Natural killer cell (primary cell): ENCODE data around the gene RASGEF1C. TPM values are rescaled to one million over a fixed set of nuclear protein-coding genes. Genes with fewer than 3 reads are reported as not detected.
A peak's percentile ranks its signal among the peaks of the same experiment; 100 is the strongest.

Experiments
- ATAC-seq, 3 donors: fragments of 150-1000 bp in 2 of 3; fragments of 200-7000 bp in 1 of 3; cut with Tn5 transposase; 1 replicate in 1 of 3; 2 replicates in 2 of 3; pipeline ENCODE4 v1.10.0; 2021; ENCODE audit warnings: mild to moderate bottlenecking in 2 of 3, moderate library complexity in 2 of 3
- DNase-seq, 2 donors: peaks; one replicate each; pipeline versions ENCODE4 v3.0.0 to v3.0.0-alpha.2; 2013 to 2021; ENCODE audit warnings: mixed read lengths in 1 of 2
- H3K27ac ChIP-seq: one replicate; pipeline ENCODE4 v1.5.1; 2013; ENCODE audit warnings: mild to moderate bottlenecking, low read length
- H3K27me3 ChIP-seq: one replicate; pipeline ENCODE4 v1.6.1; 2013; ENCODE audit warnings: low read length; ENCODE audit not compliant: control insufficient read depth, insufficient read depth
- H3K36me3 ChIP-seq: one replicate; pipeline ENCODE4 v1.6.1; 2013; ENCODE audit warnings: low read length; ENCODE audit not compliant: control insufficient read depth, insufficient read depth
- H3K4me1 ChIP-seq: one replicate; pipeline ENCODE4 v1.6.1; 2013; ENCODE audit warnings: low read length; ENCODE audit not compliant: control insufficient read depth, insufficient read depth
- H3K4me3 ChIP-seq: one replicate; pipeline ENCODE4 v1.5.1; 2013; ENCODE audit warnings: low read length
- H3K9me3 ChIP-seq: one replicate; pipeline ENCODE4 v1.6.1; 2013; ENCODE audit warnings: low read length; ENCODE audit not compliant: control insufficient read depth, insufficient read depth
- H3K27ac Mint-ChIP-seq, 2 donors: one replicate each; pipeline ENCODE4 v1.8.0; 2022; ENCODE audit warnings: mild to moderate bottlenecking in 2 of 2, mixed read lengths in 2 of 2, moderate library complexity in 1 of 2
- H3K27me3 Mint-ChIP-seq, 2 donors: one replicate each; pipeline ENCODE4 v1.8.0; 2022; ENCODE audit warnings: low read depth in 2 of 2, mixed read lengths in 2 of 2
- H3K36me3 Mint-ChIP-seq: one replicate; pipeline ENCODE4 v1.8.0; 2022; ENCODE audit warnings: mixed read lengths
- H3K4me1 Mint-ChIP-seq, 2 donors: one replicate each; pipeline ENCODE4 v1.8.0; 2022; ENCODE audit warnings: mixed read lengths in 2 of 2
- H3K4me3 Mint-ChIP-seq: one replicate; pipeline ENCODE4 v1.8.0; 2022; ENCODE audit warnings: mild to moderate bottlenecking, moderate library complexity, mixed read lengths
- H3K9me3 Mint-ChIP-seq, 2 donors: one replicate each; pipeline ENCODE4 v1.8.0; 2022; ENCODE audit warnings: mixed read lengths in 2 of 2
- CTCF ChIP-seq: fragments of 200-600 bp; IDR thresholded peaks from one replicate; pipeline ENCODE4 v1.8.0; 2022; ENCODE audit warnings: antibody characterized with exemption
- WGBS: methylation state at CpG from one replicate; pipeline ENCODE4 v1.1.7; 2013; ENCODE audit warnings: missing lambda C conversion rate; ENCODE audit not compliant: insufficient coverage; 5-methylcytosine and 5-hydroxymethylcytosine counted together
- intact Hi-C: fragments of 100-400 bp; cut with micrococcal nuclease; formaldehyde crosslinking; loops from one replicate; pipeline ENCODE4 v1.14.2; 2022
- total RNA-seq, 4 donors: library from RNA; stranded (reverse); fragments of 120-200 nt in 1 of 4; gene quantifications; one replicate each; pipeline versions ENCODE4 v1.2.3 to v1.2.4, GENCODE V29; 2013 to 2022

Gene RASGEF1C
- total RNA-seq, 3 donors from 2014 or later (not counting 1 experiment from before 2014, with no cell fraction given) = not detected

GRCh38 chr5:180135967-180136629 is 72.9 kb downstream of the RASGEF1C start:
- WGBS = 95% methylated on average over 43 of the region's 43 CpGs
- peak in 1 of 2 donors; percentile 15 for DNase-seq

DNA sequence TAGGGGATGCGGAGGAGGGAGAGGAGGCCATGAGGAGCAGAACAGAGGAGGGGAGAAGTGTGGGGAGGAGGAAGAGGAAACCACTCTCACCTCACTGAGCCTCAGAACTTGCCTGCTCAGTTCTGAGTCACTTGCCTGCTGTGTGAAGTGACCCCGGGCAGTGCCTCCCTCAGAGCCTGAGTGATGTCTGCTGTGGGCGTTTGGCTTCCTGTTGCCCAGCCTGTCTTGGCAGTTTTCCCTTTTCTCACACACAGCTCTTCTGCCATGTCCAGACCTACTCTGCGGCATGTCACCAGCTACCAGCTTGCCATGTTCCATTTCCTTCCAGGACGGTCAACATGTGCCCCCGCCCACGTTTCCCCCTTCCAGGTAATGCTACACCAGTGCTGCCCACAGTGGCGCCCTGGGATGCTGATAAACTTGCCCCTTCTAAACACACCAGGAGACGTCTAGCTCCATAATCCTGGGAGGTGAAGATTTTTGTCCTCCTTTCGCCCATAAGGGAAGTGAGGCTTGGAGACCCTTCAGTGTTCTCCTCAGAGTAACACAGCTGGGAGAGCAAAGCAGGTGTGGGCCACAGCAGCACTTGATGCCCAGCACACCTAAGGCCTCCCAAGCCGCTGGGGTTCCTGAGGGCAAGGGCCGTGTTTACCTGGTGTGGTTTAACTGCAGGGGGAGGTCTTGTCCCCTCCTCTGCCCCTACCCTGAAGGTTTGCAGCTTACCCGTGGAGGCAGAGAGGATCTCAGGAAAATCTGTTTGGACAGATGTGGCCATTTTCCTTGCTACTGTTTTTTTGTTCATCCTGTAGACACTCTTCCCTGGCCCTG is 73.7 kb downstream of the RASGEF1C start:
- Histone ChIP-seq H3K4me1 (peaks cover 14% of the 10 kb centered on the region), H3K27me3 (no peaks in the 10 kb centered on the region), H3K36me3 (no peaks in the 10 kb centered on the region), H3K4me3 (no peak overlapping the region), H3K27ac (peak overlapping the region; percentile 0), H3K9me3 (no peaks in the 10 kb centered on the region)
- 25% methylated on average over 13 of the region's 13 CpGs for WGBS
- no peak for TF ChIP-seq CTCF
- Mint-ChIP-seq H3K9me3 (no peaks in the 10 kb centered on the region), H3K27ac (peak overlapping the region; percentile 57 to 84), H3K4me1 (peaks cover 10 to 23% of the 10 kb centered on the region in 2 donors), H3K36me3 (no peaks in the 10 kb centered on the region), H3K27me3 (no peaks in the 10 kb centered on the region), H3K4me3 (peak overlapping the region; percentile 58)
- peak; percentile 63 to 97 (median 93) for ATAC-seq
- intact Hi-C loops = no loop called here
- peak in 1 of 2 donors; percentile 51 for DNase-seq

More at GRCh38 chr5:180135967-180136629, 72.9 kb downstream of the RASGEF1C start:
- Histone ChIP-seq H3K4me3 (no peak overlapping the region), H3K27me3 (no peaks in the 10 kb centered on the region), H3K4me1 (peaks cover 14% of the 10 kb centered on the region), H3K9me3 (no peaks in the 10 kb centered on the region), H3K36me3 (no peaks in the 10 kb centered on the region), H3K27ac (no peak overlapping the region)
- H3K27me3 Mint-ChIP-seq = peaks cover 0 to 3% of the 10 kb centered on the region in 2 donors
- peak overlapping the region in 1 of 2 donors; percentile 84 for H3K27ac Mint-ChIP-seq
- H3K9me3 Mint-ChIP-seq = no peaks in the 10 kb centered on the region
- intact Hi-C loops = no loop called here
- ATAC-seq = no peak
- H3K36me3 Mint-ChIP-seq = no peaks in the 10 kb centered on the region
- TF ChIP-seq CTCF = no peak
- H3K4me1 Mint-ChIP-seq = peaks cover 10 to 23% of the 10 kb centered on the region in 2 donors
- no peak overlapping the region for H3K4me3 Mint-ChIP-seq

- H3K36me3 ChIP-seq = no peaks in the 10 kb centered on the region
- Mint-ChIP-seq H3K36me3 (no peaks in the 10 kb centered on the region), H3K9me3 (no peaks in the 10 kb centered on the region), H3K4me1 (peaks cover 10 to 21% of the 10 kb centered on the region in 2 donors), H3K27me3 (no peaks in the 10 kb centered on the region), H3K4me3 (no peak overlapping the region), H3K27ac (peak overlapping the region in 1 of 2 donors; percentile 84)
- DNase-seq = peak in 1 of 2 donors; percentile 11
- intact Hi-C loops = no loop called here
- no peak overlapping the region for H3K4me3 ChIP-seq
- ATAC-seq = no peak
- H3K9me3 ChIP-seq = no peaks in the 10 kb centered on the region
- H3K4me1 ChIP-seq = peaks cover 14% of the 10 kb centered on the region
- 93% methylated on average over 9 of the region's 9 CpGs for WGBS
- no peak overlapping the region for H3K27ac ChIP-seq
- no peak for TF ChIP-seq CTCF
- H3K27me3 ChIP-seq = no peaks in the 10 kb centered on the region
These were observed 75.0 kb downstream of the RASGEF1C start for GRCh38 chr5:180133971-180134508.
